DND-41 (cell line): ENCODE measurements around the gene NRIP1.

Source experiments
- ATAC-seq: fragments of 200-7000 bp; cut with Tn5 transposase; 3 replicates; pipeline ENCODE4 v1.9.1; 2021; ENCODE audit warnings: low read depth; ENCODE audit not compliant: insufficient read depth
- DNase-seq: peaks from one replicate; pipeline ENCODE4 v3.0.0-alpha.2; 2020
- H2AFZ ChIP-seq: 2 replicates; pipeline ENCODE4 v1.6.0; 2012; ENCODE audit warnings: low read depth, low read length
- H3K27ac ChIP-seq: 2 replicates; pipeline ENCODE4 v1.5.1; 2012; ENCODE audit warnings: low read length, inconsistent platforms
- H3K27me3 ChIP-seq: fragments of 200-600 bp; sonication (generic); 2 replicates; pipeline ENCODE4 v1.6.0; 2012; ENCODE audit warnings: low read length, mild to moderate bottlenecking, inconsistent platforms; ENCODE audit not compliant: insufficient read depth, poor library complexity
- H3K36me3 ChIP-seq: 2 replicates; pipeline ENCODE4 v1.5.1; 2012; ENCODE audit warnings: low read length, inconsistent platforms; ENCODE audit not compliant: insufficient read depth
- H3K4me1 ChIP-seq: 2 replicates; pipeline ENCODE4 v1.5.1; 2012; ENCODE audit warnings: mild to moderate bottlenecking, low read length; ENCODE audit not compliant: insufficient read depth
- H3K4me2 ChIP-seq: 2 replicates; pipeline ENCODE4 v1.6.0; 2012; ENCODE audit warnings: mild to moderate bottlenecking, moderate library complexity, low read length, inconsistent platforms; ENCODE audit not compliant: insufficient read depth
- H3K4me3 ChIP-seq, 2 experiments: fragments of 200-600 bp in 1 of 2; shearing (Covaris generic) in 1 of 2; 2 replicates each; pipeline ENCODE4 v1.5.1; 2012 to 2016; ENCODE audit warnings: inconsistent platforms in 2 of 2, low read length in 2 of 2, mild to moderate bottlenecking in 2 of 2, low read depth in 1 of 2, moderate library complexity in 1 of 2
- H3K79me2 ChIP-seq: 2 replicates; pipeline ENCODE4 v1.6.0; 2012; ENCODE audit warnings: low read length, inconsistent platforms; ENCODE audit not compliant: insufficient read depth
- H3K9ac ChIP-seq: 2 replicates; pipeline ENCODE4 v1.6.0; 2012; ENCODE audit warnings: low read depth, mild to moderate bottlenecking, inconsistent platforms, low read length, moderate library complexity
- H3K9me3 ChIP-seq: 2 replicates; pipeline ENCODE4 v1.5.1; 2012; ENCODE audit warnings: low read length, moderate library complexity, mild to moderate bottlenecking, inconsistent platforms; ENCODE audit not compliant: insufficient read depth, severe bottlenecking
- H4K20me1 ChIP-seq: 2 replicates; pipeline ENCODE4 v1.6.0; 2012; ENCODE audit warnings: low read length; ENCODE audit not compliant: insufficient read depth
- EZH2 ChIP-seq: IDR thresholded peaks from 3 replicates; pipeline ENCODE4 v1.6.1; 2012; ENCODE audit warnings: borderline replicate concordance, low read depth, mild to moderate bottlenecking, moderate library complexity, low read length, inconsistent platforms; ENCODE audit not compliant: severe bottlenecking
- TF ChIP-seq, protein P1 (sequence below): IDR thresholded peaks from 2 replicates; pipeline ENCODE4 v1.5.1; 2012; ENCODE audit warnings: borderline replicate concordance, low read length, moderate library complexity, mild to moderate bottlenecking; ENCODE audit not compliant: poor library complexity, severe bottlenecking; ENCODE audit errors: extremely low read depth

The NRIP1 gene

DNA sequence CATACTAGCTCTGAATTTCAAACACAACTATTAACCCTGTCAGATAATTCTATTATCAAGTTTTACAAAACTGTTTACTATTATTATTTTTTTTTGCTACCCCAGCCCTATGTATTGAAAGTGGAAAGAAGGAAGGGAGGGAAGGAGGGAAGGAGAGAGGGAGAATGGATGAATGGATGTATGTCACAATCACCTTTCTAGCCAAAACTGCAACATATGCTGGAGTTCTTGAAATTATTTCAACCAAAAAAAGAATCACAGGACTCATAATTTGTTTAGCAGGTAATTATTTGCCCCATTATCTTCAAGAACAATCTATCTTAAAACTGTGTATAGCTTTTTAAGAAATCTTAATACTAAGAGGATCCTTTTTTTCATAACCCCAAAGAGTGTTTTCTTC lies 5.4 kb downstream of the NRIP1 start:
- no peak for ATAC-seq
- Histone ChIP-seq H3K4me2 (no peak overlapping the region), H4K20me1 (peaks cover 48% of the 10 kb centered on the region), H3K4me3 (no peak overlapping the region), H3K9me3 (no peaks in the 10 kb centered on the region), H3K27ac (no peak overlapping the region), H3K9ac (no peak overlapping the region), H3K36me3 (no peaks in the 10 kb centered on the region), H3K27me3 (no peaks in the 10 kb centered on the region), H3K4me1 (peaks cover 71% of the 10 kb centered on the region), H2AFZ (no peak overlapping the region), H3K79me2 (peaks cover 100% of the 10 kb centered on the region)
- DNase-seq = no peak
- TF ChIP-seq, protein P1, sequence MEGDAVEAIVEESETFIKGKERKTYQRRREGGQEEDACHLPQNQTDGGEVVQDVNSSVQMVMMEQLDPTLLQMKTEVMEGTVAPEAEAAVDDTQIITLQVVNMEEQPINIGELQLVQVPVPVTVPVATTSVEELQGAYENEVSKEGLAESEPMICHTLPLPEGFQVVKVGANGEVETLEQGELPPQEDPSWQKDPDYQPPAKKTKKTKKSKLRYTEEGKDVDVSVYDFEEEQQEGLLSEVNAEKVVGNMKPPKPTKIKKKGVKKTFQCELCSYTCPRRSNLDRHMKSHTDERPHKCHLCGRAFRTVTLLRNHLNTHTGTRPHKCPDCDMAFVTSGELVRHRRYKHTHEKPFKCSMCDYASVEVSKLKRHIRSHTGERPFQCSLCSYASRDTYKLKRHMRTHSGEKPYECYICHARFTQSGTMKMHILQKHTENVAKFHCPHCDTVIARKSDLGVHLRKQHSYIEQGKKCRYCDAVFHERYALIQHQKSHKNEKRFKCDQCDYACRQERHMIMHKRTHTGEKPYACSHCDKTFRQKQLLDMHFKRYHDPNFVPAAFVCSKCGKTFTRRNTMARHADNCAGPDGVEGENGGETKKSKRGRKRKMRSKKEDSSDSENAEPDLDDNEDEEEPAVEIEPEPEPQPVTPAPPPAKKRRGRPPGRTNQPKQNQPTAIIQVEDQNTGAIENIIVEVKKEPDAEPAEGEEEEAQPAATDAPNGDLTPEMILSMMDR = no peak
- TF ChIP-seq EZH2 = no peak

DNA sequence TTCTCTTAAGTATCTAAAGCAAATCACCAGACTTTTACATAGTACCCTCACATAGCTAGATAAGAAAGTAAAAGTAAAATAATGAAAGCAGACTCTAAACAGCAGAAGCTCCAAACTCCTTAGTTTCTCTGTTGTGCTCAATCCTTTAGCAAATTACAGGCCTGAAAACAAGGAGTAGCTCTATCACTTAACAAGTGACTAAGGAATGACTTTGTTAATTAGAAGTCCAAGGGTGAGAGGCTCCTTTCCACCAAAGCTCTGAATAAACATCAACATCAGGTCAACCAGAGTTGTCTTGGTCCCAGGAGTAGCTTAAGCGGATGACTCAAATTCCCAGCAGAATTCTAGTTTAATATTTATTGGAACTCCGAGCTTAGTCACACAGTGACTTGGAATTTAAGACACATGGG lies 5.9 kb downstream of the NRIP1 start:
- DNase-seq (no peak), ATAC-seq (peak; percentile 47)
- Histone ChIP-seq H3K36me3 (no peaks in the 10 kb centered on the region), H3K9me3 (no peaks in the 10 kb centered on the region), H3K4me3 (no peak overlapping the region), H3K9ac (no peak overlapping the region), H3K4me1 (peaks cover 76% of the 10 kb centered on the region), H3K27me3 (no peaks in the 10 kb centered on the region), H2AFZ (no peak overlapping the region), H3K79me2 (peaks cover 100% of the 10 kb centered on the region), H3K4me2 (peak overlapping the region; percentile 41; the same call in 1 of the 2 replicates), H3K27ac (peak overlapping the region; percentile 18; the same call in 1 of the 2 replicates), H4K20me1 (peaks cover 48% of the 10 kb centered on the region)
- TF ChIP-seq, protein P1 = no peak
- no peak for TF ChIP-seq EZH2

DNA sequence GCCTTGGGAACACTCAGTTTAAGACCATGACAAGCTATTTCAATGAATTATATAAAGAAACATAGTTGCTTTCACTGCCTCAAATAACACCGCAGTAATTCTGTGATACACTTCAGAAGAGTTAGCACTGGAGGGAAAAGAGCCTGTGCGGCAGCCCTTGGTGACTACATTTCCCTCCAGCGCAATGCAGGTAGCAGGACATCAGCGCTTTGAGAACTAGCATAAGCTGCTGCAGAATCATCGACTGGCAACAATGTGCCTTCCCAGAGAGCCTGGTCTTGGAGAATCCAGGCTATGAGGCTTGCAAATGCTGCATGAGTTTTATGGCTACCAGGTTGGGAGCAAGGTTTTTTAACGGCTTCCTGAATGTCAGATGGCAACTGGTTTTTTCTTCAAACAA lies 7.5 kb downstream of the NRIP1 start:
- TF ChIP-seq EZH2 = no peak
- TF ChIP-seq, protein P1 = no peak
- Histone ChIP-seq H3K36me3 (no peaks in the 10 kb centered on the region), H3K9me3 (no peaks in the 10 kb centered on the region), H3K27me3 (no peaks in the 10 kb centered on the region), H2AFZ (no peak overlapping the region), H3K4me3 (no peak overlapping the region), H3K4me2 (peak overlapping the region; percentile 3; the same call in 1 of the 2 replicates), H3K4me1 (peaks cover 66% of the 10 kb centered on the region), H3K79me2 (peaks cover 100% of the 10 kb centered on the region), H3K9ac (no peak overlapping the region), H3K27ac (no peak overlapping the region), H4K20me1 (peaks cover 52% of the 10 kb centered on the region)
- ATAC-seq (peak; percentile 23; the same call in 1 of the 3 replicates), DNase-seq (no peak)
